ENCODE results near the gene LARP1B.
"Not testable (repeated sequence)": the region's sequence is repeated elsewhere in the genome, so short reads cannot be mapped to it uniquely, and the experiment has no call there.

LARP1B gene

GRCh38 chr4:128153800-128154199 lies 92.7 kb downstream of the LARP1B start:
- no peaks in the 10 kb centered on the region for H3K27me3 ChIP-seq (ENCODE audit: insufficient read depth, low read length)

GRCh38 chr4:128155231-128155855 lies 94.2 kb downstream of the LARP1B start:
- Histone ChIP-seq H3K79me2 (ENCODE audit: control insufficient read depth, insufficient read depth, low read length, poor library complexity) (no peaks in the 10 kb centered on the region), H3K9me3 (ENCODE audit: insufficient read depth, low read depth, low read length) (peaks cover 3% of the 10 kb centered on the region), H2AK5ac (ENCODE audit: low read length) (no peak overlapping the region), H3K36me3 (ENCODE audit: control insufficient read depth in 1 of 2, insufficient read depth in 2 of 2, low read length in 2 of 2) (peaks cover 10 to 13% of the 10 kb centered on the region in 2 experiments), H3K4me1 (ENCODE audit: control insufficient read depth in 1 of 2, insufficient read depth in 2 of 2, low read length in 2 of 2) (no peaks in the 10 kb centered on the region), H2BK120ac (ENCODE audit: insufficient read depth, low read length, poor library complexity) (no peak overlapping the region), H2BK5ac (ENCODE audit: low read depth, low read length, poor library complexity) (no peak overlapping the region), H3K9ac (ENCODE audit: low read length) (no peak overlapping the region), H3K27ac (ENCODE audit: low read depth, low read length) (no peak overlapping the region), H2BK12ac (ENCODE audit: low read length) (no peak overlapping the region), H3K14ac (ENCODE audit: low read length) (no peak overlapping the region), H3K4ac (ENCODE audit: low read depth, low read length) (no peak overlapping the region), H4K12ac (ENCODE audit: low read depth, low read length) (no peak overlapping the region), H4K8ac (ENCODE audit: low read depth, low read length) (no peak overlapping the region), H3K79me1 (ENCODE audit: low read length) (no peaks in the 10 kb centered on the region), H3K23ac (ENCODE audit: low read length) (no peak overlapping the region), H4K91ac (ENCODE audit: low read depth, low read length) (no peak overlapping the region), H3K4me2 (ENCODE audit: low read length) (no peak overlapping the region), H3K18ac (ENCODE audit: low read length) (no peak overlapping the region), H2AFZ (ENCODE audit: insufficient read depth, low read length, poor library complexity) (no peak overlapping the region), H3K4me3 (ENCODE audit: low read depth, low read length) (no peak overlapping the region), H3K27me3 (ENCODE audit: insufficient read depth, low read length) (no peaks in the 10 kb centered on the region)
- WGBS (ENCODE audit: extremely low coverage, insufficient coverage, insufficient read length), result no CpG with 5 or more reads among the region's 29 CpGs
- DNase-seq, result no peak

More at GRCh38 chr4:128153800-128154199, 92.7 kb downstream of the LARP1B start:
- Histone ChIP-seq H2BK5ac (ENCODE audit: low read depth, low read length, poor library complexity) (no peak overlapping the region), H3K4ac (ENCODE audit: low read depth, low read length) (no peak overlapping the region), H4K12ac (ENCODE audit: low read depth, low read length) (no peak overlapping the region), H3K18ac (ENCODE audit: low read length) (no peak overlapping the region), H3K79me1 (ENCODE audit: low read length) (no peaks in the 10 kb centered on the region), H3K4me3 (ENCODE audit: low read depth, low read length) (no peak overlapping the region), H2BK120ac (ENCODE audit: insufficient read depth, low read length, poor library complexity) (no peak overlapping the region), H3K23ac (ENCODE audit: low read length) (no peak overlapping the region), H3K4me2 (ENCODE audit: low read length) (no peak overlapping the region), H2AFZ (ENCODE audit: insufficient read depth, low read length, poor library complexity) (no peak overlapping the region), H3K27ac (ENCODE audit: low read depth, low read length) (no peak overlapping the region), H3K79me2 (ENCODE audit: control insufficient read depth, insufficient read depth, low read length, poor library complexity) (no peaks in the 10 kb centered on the region), H3K9me3 (ENCODE audit: insufficient read depth, low read depth, low read length) (peaks cover 3% of the 10 kb centered on the region), H3K36me3 (ENCODE audit: control insufficient read depth in 1 of 2, insufficient read depth in 2 of 2, low read length in 2 of 2) (peaks cover 10 to 13% of the 10 kb centered on the region in 2 experiments), H3K14ac (ENCODE audit: low read length) (no peak overlapping the region), H2BK12ac (ENCODE audit: low read length) (no peak overlapping the region), H2AK5ac (ENCODE audit: low read length) (no peak overlapping the region), H3K4me1 (ENCODE audit: control insufficient read depth in 1 of 2, insufficient read depth in 2 of 2, low read length in 2 of 2) (no peaks in the 10 kb centered on the region), H4K91ac (ENCODE audit: low read depth, low read length) (no peak overlapping the region), H3K9ac (ENCODE audit: low read length) (no peak overlapping the region), H4K8ac (ENCODE audit: low read depth, low read length) (no peak overlapping the region)
- no CpG with 5 or more reads among the region's 2 CpGs for WGBS (ENCODE audit: extremely low coverage, insufficient coverage, insufficient read length)
- DNase-seq, result no peak

GRCh38 chr4:128155874-128156456 lies 94.9 kb downstream of the LARP1B start:
- Histone ChIP-seq H3K79me2 (ENCODE audit: control insufficient read depth, insufficient read depth, low read length, poor library complexity) (no peaks in the 10 kb centered on the region), H3K4me3 (ENCODE audit: low read depth, low read length) (no peak overlapping the region), H2AK5ac (ENCODE audit: low read length) (no peak overlapping the region), H3K27me3 (ENCODE audit: insufficient read depth, low read length) (no peaks in the 10 kb centered on the region), H4K8ac (ENCODE audit: low read depth, low read length) (no peak overlapping the region), H3K4me2 (ENCODE audit: low read length) (no peak overlapping the region), H3K79me1 (ENCODE audit: low read length) (no peaks in the 10 kb centered on the region), H4K91ac (ENCODE audit: low read depth, low read length) (no peak overlapping the region), H3K4ac (ENCODE audit: low read depth, low read length) (no peak overlapping the region), H3K9me3 (ENCODE audit: insufficient read depth, low read depth, low read length) (peaks cover 3% of the 10 kb centered on the region), H3K14ac (ENCODE audit: low read length) (no peak overlapping the region), H4K12ac (ENCODE audit: low read depth, low read length) (no peak overlapping the region), H3K27ac (ENCODE audit: low read depth, low read length) (no peak overlapping the region), H2AFZ (ENCODE audit: insufficient read depth, low read length, poor library complexity) (no peak overlapping the region), H3K9ac (ENCODE audit: low read length) (no peak overlapping the region), H3K4me1 (ENCODE audit: control insufficient read depth in 1 of 2, insufficient read depth in 2 of 2, low read length in 2 of 2) (no peaks in the 10 kb centered on the region), H2BK120ac (ENCODE audit: insufficient read depth, low read length, poor library complexity) (no peak overlapping the region), H2BK12ac (ENCODE audit: low read length) (no peak overlapping the region), H3K18ac (ENCODE audit: low read length) (no peak overlapping the region), H3K36me3 (ENCODE audit: control insufficient read depth in 1 of 2, insufficient read depth in 2 of 2, low read length in 2 of 2) (peaks cover 10 to 13% of the 10 kb centered on the region in 2 experiments), H2BK5ac (ENCODE audit: low read depth, low read length, poor library complexity) (no peak overlapping the region), H3K23ac (ENCODE audit: low read length) (no peak overlapping the region)
- no CpG with 5 or more reads among the region's 10 CpGs for WGBS (ENCODE audit: extremely low coverage, insufficient coverage, insufficient read length)
- DNase-seq, result no peak

- not testable (repeated sequence) for H3K9me3 ChIP-seq (ENCODE audit: insufficient read depth, low read depth, low read length); H3K79me2 ChIP-seq (ENCODE audit: control insufficient read depth, insufficient read depth, low read length, poor library complexity); H3K14ac ChIP-seq (ENCODE audit: low read length); H3K4ac ChIP-seq (ENCODE audit: low read depth, low read length); H4K91ac ChIP-seq (ENCODE audit: low read depth, low read length); H2AFZ ChIP-seq (ENCODE audit: insufficient read depth, low read length, poor library complexity); H4K12ac ChIP-seq (ENCODE audit: low read depth, low read length); H3K23ac ChIP-seq (ENCODE audit: low read length); H3K79me1 ChIP-seq (ENCODE audit: low read length); DNase-seq; H3K27me3 ChIP-seq (ENCODE audit: insufficient read depth, low read length); H4K8ac ChIP-seq (ENCODE audit: low read depth, low read length); H3K9ac ChIP-seq (ENCODE audit: low read length); H2AK5ac ChIP-seq (ENCODE audit: low read length); H3K18ac ChIP-seq (ENCODE audit: low read length); H3K27ac ChIP-seq (ENCODE audit: low read depth, low read length); H3K4me3 ChIP-seq (ENCODE audit: low read depth, low read length); H2BK120ac ChIP-seq (ENCODE audit: insufficient read depth, low read length, poor library complexity); H3K4me2 ChIP-seq (ENCODE audit: low read length); H2BK12ac ChIP-seq (ENCODE audit: low read length); H3K4me1 ChIP-seq (ENCODE audit: control insufficient read depth in 1 of 2, insufficient read depth in 2 of 2, low read length in 2 of 2); H2BK5ac ChIP-seq (ENCODE audit: low read depth, low read length, poor library complexity)
- H3K36me3 ChIP-seq (ENCODE audit: control insufficient read depth in 1 of 2, insufficient read depth in 2 of 2, low read length in 2 of 2), result peaks cover 10 to 13% of the 10 kb centered on the region in 2 experiments
- no CpG with 5 or more reads among the region's 3 CpGs for WGBS (ENCODE audit: extremely low coverage, insufficient coverage, insufficient read length)
Measured at GRCh38 chr4:128156472-128156871, 95.4 kb downstream of the LARP1B start.
